Brain pericyte (primary cell): ENCODE measurements around the gene CYP17A1.
A peak's percentile ranks its signal among the peaks of the same experiment; 100 is the strongest.
"Not testable (repeated sequence)": the region's sequence is repeated elsewhere in the genome, so short reads cannot be mapped to it uniquely, and the experiment has no call there.

Experiments used
- DNase-seq: peaks from one replicate; pipeline ENCODE4 v3.0.0-alpha.2; 2012; ENCODE audit warnings: low read depth, low spot score

The CYP17A1 gene

GRCh38 chr10:102835007-102835482, 2.2 kb downstream of the CYP17A1 start:
- peak; percentile 29 for DNase-seq

- no peak for DNase-seq
These were observed 3.1 kb downstream of the CYP17A1 start for GRCh38 chr10:102834143-102834542.

GRCh38 chr10:102832987-102833386, 4.2 kb downstream of the CYP17A1 start:
- no peak for DNase-seq

GRCh38 chr10:102832248-102832647, 5.0 kb downstream of the CYP17A1 start:
- DNase-seq: no peak

- DNase-seq: no peak
These were observed 5.7 kb downstream of the CYP17A1 start for GRCh38 chr10:102831322-102832071.

GRCh38 chr10:102827597-102827975, 9.6 kb downstream of the CYP17A1 start:
- DNase-seq: no peak

- DNase-seq: no peak
These were observed 10.9 kb downstream of the CYP17A1 start for GRCh38 chr10:102826148-102826796.

- no peak for DNase-seq
These were observed 12.5 kb downstream of the CYP17A1 start for GRCh38 chr10:102824664-102825063.

- no peak for DNase-seq
These were observed 15.0 kb downstream of the CYP17A1 start for GRCh38 chr10:102822222-102822621.

- DNase-seq: not testable (repeated sequence)
These were observed 17.2 kb downstream of the CYP17A1 start for GRCh38 chr10:102820008-102820407.

- DNase-seq: no peak
These were observed 18.2 kb downstream of the CYP17A1 start for GRCh38 chr10:102819054-102819453.

GRCh38 chr10:102817175-102817574, 20.0 kb downstream of the CYP17A1 start:
- DNase-seq: no peak

GRCh38 chr10:102815790-102816549, 21.2 kb downstream of the CYP17A1 start:
- peak; percentile 75 for DNase-seq

GRCh38 chr10:102814873-102815661, 22.1 kb downstream of the CYP17A1 start:
- peak; percentile 37 for DNase-seq

GRCh38 chr10:102814453-102814871, 22.8 kb downstream of the CYP17A1 start:
- peak; percentile 48 for DNase-seq

- DNase-seq: no peak
These were observed 23.3 kb downstream of the CYP17A1 start for GRCh38 chr10:102813734-102814452.

GRCh38 chr10:102813017-102813541, 24.1 kb downstream of the CYP17A1 start:
- no peak for DNase-seq

- DNase-seq: no peak
These were observed 24.9 kb downstream of the CYP17A1 start for GRCh38 chr10:102812231-102812876.

GRCh38 chr10:102811346-102811745, 25.9 kb downstream of the CYP17A1 start:
- DNase-seq: no peak

- no peak for DNase-seq
These were observed 28.8 kb downstream of the CYP17A1 start for GRCh38 chr10:102808380-102808779.
